Keratinocyte (primary cell): Measurements from ENCODE around the gene SHANK1. TPM values are rescaled to one million over a fixed set of nuclear protein-coding genes. Genes with fewer than 3 reads are reported as not detected.

Experiments
- DNase-seq: peaks from one replicate; pipeline ENCODE4 v3.0.0-alpha.2; 2011; ENCODE audit warnings: low read depth, missing footprints, low spot score
- FAIRE-seq: peaks from 2 replicates; lab custom pipeline; 2011; peaks lifted over from hg19 to GRCh38; lab: Jason Lieb, UNC
- H2AFZ ChIP-seq: 2 replicates; pipeline ENCODE4 v1.6.0; 2012; ENCODE audit warnings: low read length, control low read depth, inconsistent platforms; ENCODE audit not compliant: control insufficient read depth
- H3K27ac ChIP-seq: 2 replicates; pipeline ENCODE4 v1.5.1; 2011; ENCODE audit warnings: low read length; ENCODE audit not compliant: control insufficient read depth, insufficient read depth
- H3K27me3 ChIP-seq: 3 replicates; pipeline ENCODE4 v1.6.0; 2011; ENCODE audit warnings: low read length; ENCODE audit not compliant: control insufficient read depth, insufficient read depth; ENCODE audit errors: extremely low read depth
- H3K36me3 ChIP-seq, 2 experiments: 2 replicates in 1 of 2; 3 replicates in 1 of 2; pipeline ENCODE4 v1.5.1; 2011; ENCODE audit warnings: low read length in 2 of 2, mild to moderate bottlenecking in 1 of 2; ENCODE audit not compliant: control insufficient read depth in 2 of 2, insufficient read depth in 2 of 2; ENCODE audit errors: extremely low read depth in 1 of 2
- H3K4me1 ChIP-seq: 3 replicates; pipeline ENCODE4 v1.5.1; 2011; ENCODE audit warnings: low read length; ENCODE audit not compliant: control insufficient read depth, insufficient read depth; ENCODE audit errors: extremely low read depth
- H3K4me2 ChIP-seq: 3 replicates; pipeline ENCODE4 v1.6.0; 2011; ENCODE audit warnings: low read depth, low read length; ENCODE audit not compliant: control insufficient read depth, insufficient read depth; ENCODE audit errors: extremely low read depth
- H3K4me3 ChIP-seq, 3 experiments: fragments of 200-600 bp in 1 of 3; sonication (generic) in 1 of 3; 2 replicates in 2 of 3; 3 replicates in 1 of 3; pipeline ENCODE4 v1.5.1; 2011 to 2016; ENCODE audit warnings: low read length in 3 of 3, mild to moderate bottlenecking in 3 of 3, control low read depth in 2 of 3, inconsistent platforms in 1 of 3, low read depth in 1 of 3, mixed read lengths in 1 of 3, mixed run types in 1 of 3, moderate library complexity in 1 of 3; ENCODE audit not compliant: control insufficient read depth in 2 of 3, insufficient read depth in 2 of 3; ENCODE audit errors: extremely low read depth in 1 of 3
- H3K79me2 ChIP-seq: 2 replicates; pipeline ENCODE4 v1.6.0; 2012; ENCODE audit warnings: low read length; ENCODE audit not compliant: control insufficient read depth, insufficient read depth
- H3K9ac ChIP-seq: 3 replicates; pipeline ENCODE4 v1.6.0; 2011; ENCODE audit warnings: low read length; ENCODE audit not compliant: control insufficient read depth, insufficient read depth; ENCODE audit errors: extremely low read depth
- H3K9me1 ChIP-seq: 3 replicates; pipeline ENCODE4 v1.6.0; 2011; ENCODE audit warnings: low read length; ENCODE audit not compliant: control insufficient read depth, insufficient read depth; ENCODE audit errors: extremely low read depth
- H3K9me3 ChIP-seq: 2 replicates; pipeline ENCODE4 v1.5.1; 2012; ENCODE audit warnings: low read depth, low read length; ENCODE audit not compliant: control insufficient read depth
- H4K20me1 ChIP-seq: 3 replicates; pipeline ENCODE4 v1.6.0; 2011; ENCODE audit warnings: low read length; ENCODE audit not compliant: control insufficient read depth, insufficient read depth; ENCODE audit errors: extremely low read depth
- EZH2 ChIP-seq: IDR thresholded peaks from one replicate; pipeline ENCODE4 v1.6.1; 2012; ENCODE audit warnings: inconsistent platforms, mild to moderate bottlenecking, low read length, moderate library complexity
- dilution Hi-C: fragments of 300-500 bp; cut with MboI; formaldehyde crosslinking; loops from one replicate; pipeline ENCODE4 v1.7.0; 2020; ENCODE audit warnings: low sequenced_read_pairs; ENCODE audit not compliant: extremely low pct_ligation_motif_present
- polyA plus RNA-seq, 5 experiments: library from polyadenylated mRNA; depleted of rRNA in 3 of 5; stranded (reverse) in 3 of 5; stranded (forward) in 1 of 5; unstranded in 1 of 5; fragments of >200 nt; gene quantifications; 1 replicate in 1 of 5; 2 replicates in 3 of 5; 3 replicates in 1 of 5; pipeline versions ENCODE4 v1.2.1 to v1.2.3, GENCODE V29; 2011 to 2012; ENCODE audit warnings: missing spikeins in 2 of 5, low read depth in 1 of 5, low replicate concordance in 1 of 5
- TF ChIP-seq, protein P1 (sequence below), 3 experiments: IDR thresholded peaks in 1 of 3; conservative IDR thresholded peaks in 1 of 3; optimal IDR thresholded peaks in 1 of 3; 2 replicates in 2 of 3; 3 replicates in 1 of 3; pipeline versions ENCODE3 to v1.5.1; 2011; ENCODE audit warnings: low read length in 3 of 3, mild to moderate bottlenecking in 3 of 3, moderate library complexity in 2 of 3, control low read depth in 1 of 3, inconsistent platforms in 1 of 3; ENCODE audit not compliant: insufficient read depth in 2 of 3; ENCODE audit errors: extremely low read depth in 1 of 3

Gene SHANK1
- polyA plus RNA-seq, 1 donor (not counting 4 experiments of a cell fraction or from before 2014, with no cell fraction given): 0.51 TPM

- Histone ChIP-seq H3K27me3 (peaks cover 33% of the 10 kb centered on the region), H2AFZ (no peak overlapping the region), H3K9me3 (no peaks in the 10 kb centered on the region), H3K4me2 (no peak overlapping the region), H3K4me3 (no peak overlapping the region), H3K9me1 (no peaks in the 10 kb centered on the region), H3K36me3 (no peaks in the 10 kb centered on the region), H3K9ac (no peak overlapping the region), H3K79me2 (no peaks in the 10 kb centered on the region), H3K27ac (no peak overlapping the region), H4K20me1 (peaks cover 2% of the 10 kb centered on the region), H3K4me1 (no peaks in the 10 kb centered on the region)
- no peak for DNase-seq
- FAIRE-seq: no peak
- TF ChIP-seq, protein P1, sequence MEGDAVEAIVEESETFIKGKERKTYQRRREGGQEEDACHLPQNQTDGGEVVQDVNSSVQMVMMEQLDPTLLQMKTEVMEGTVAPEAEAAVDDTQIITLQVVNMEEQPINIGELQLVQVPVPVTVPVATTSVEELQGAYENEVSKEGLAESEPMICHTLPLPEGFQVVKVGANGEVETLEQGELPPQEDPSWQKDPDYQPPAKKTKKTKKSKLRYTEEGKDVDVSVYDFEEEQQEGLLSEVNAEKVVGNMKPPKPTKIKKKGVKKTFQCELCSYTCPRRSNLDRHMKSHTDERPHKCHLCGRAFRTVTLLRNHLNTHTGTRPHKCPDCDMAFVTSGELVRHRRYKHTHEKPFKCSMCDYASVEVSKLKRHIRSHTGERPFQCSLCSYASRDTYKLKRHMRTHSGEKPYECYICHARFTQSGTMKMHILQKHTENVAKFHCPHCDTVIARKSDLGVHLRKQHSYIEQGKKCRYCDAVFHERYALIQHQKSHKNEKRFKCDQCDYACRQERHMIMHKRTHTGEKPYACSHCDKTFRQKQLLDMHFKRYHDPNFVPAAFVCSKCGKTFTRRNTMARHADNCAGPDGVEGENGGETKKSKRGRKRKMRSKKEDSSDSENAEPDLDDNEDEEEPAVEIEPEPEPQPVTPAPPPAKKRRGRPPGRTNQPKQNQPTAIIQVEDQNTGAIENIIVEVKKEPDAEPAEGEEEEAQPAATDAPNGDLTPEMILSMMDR (optimal IDR thresholded peaks at IDR 0.05 in 1 of 3, IDR thresholded peaks at IDR 0.05 in 1 of 3, conservative IDR thresholded peaks at IDR 0.05 in 1 of 3; ENCODE audit: extremely low read depth in 1 of 3, insufficient read depth in 2 of 3, low read length in 3 of 3): no peak
- no peak for TF ChIP-seq EZH2
- dilution Hi-C loops: no loop called here
These were observed 55.4 kb downstream of the SHANK1 start for GRCh38 chr19:50664204-50664603.

DNA sequence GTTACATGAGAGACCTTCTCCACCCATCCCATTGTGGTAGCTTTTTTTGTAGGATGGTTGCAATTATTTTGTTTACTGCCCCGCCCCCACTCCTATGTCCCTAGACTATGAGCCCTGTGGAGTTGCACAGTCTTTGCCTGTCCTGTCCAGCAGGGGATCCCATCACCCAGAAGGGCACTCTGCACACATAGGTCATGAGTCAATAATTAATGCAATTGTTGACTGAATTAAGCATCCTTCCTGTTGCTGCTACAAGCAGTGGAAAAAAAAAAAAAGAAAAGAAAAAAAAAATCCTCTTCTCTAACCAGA lies 56.2 kb downstream of the SHANK1 start:
- Histone ChIP-seq H3K9me3 (no peaks in the 10 kb centered on the region), H3K27me3 (peaks cover 33% of the 10 kb centered on the region), H4K20me1 (peaks cover 2% of the 10 kb centered on the region), H3K9ac (no peak overlapping the region), H3K4me3 (no peak overlapping the region), H3K4me1 (no peaks in the 10 kb centered on the region), H3K4me2 (no peak overlapping the region), H3K9me1 (no peaks in the 10 kb centered on the region), H3K79me2 (no peaks in the 10 kb centered on the region), H2AFZ (no peak overlapping the region), H3K36me3 (no peaks in the 10 kb centered on the region), H3K27ac (no peak overlapping the region)
- no peak for TF ChIP-seq EZH2
- TF ChIP-seq, protein P1 (optimal IDR thresholded peaks at IDR 0.05 in 1 of 3, IDR thresholded peaks at IDR 0.05 in 1 of 3, conservative IDR thresholded peaks at IDR 0.05 in 1 of 3; ENCODE audit: extremely low read depth in 1 of 3, insufficient read depth in 2 of 3, low read length in 3 of 3): peak in 1 of 3 experiments; percentile 22
- FAIRE-seq (no peak), DNase-seq (no peak)
- dilution Hi-C loops: no loop called here
